ENCODE results near the gene ABL1.

DNA sequence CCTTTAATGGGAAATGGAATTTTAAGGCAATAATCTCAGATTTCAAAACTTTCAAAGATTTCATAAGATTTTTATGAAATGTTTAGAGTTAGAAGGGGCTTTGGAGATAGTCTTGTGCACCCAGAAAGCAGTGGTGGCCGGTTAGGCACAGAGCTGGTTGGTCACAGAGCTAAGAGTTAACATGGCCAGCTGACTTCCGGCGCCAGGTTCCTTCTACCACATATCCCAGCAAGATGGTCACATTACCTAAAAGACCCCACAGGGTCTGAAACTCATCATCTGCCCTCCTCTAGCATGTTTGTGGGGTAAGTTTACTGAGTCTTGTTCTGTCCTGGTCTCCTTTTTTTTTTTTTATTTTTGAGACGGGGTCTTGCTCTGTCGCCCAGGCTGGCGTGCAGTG, 42.2 kb downstream of the ABL1 start:
- TF ChIP-seq GATA3 (IDR thresholded peaks at IDR 0.05; ENCODE audit: low read depth, low read length) (no peak), GATA2 (IDR thresholded peaks at IDR 0.05; ENCODE audit: low read depth, low read length) (no peak)
